BE2C (cell line): ENCODE results near the gene LDLRAD3.

ENCODE experiments used
- DNase-seq: peaks from one replicate; pipeline ENCODE4 v3.0.0-alpha.2; 2020
- H3K27me3 ChIP-seq: fragments of 250-450 bp; sonication (Bioruptor Pico); 2 replicates; pipeline ENCODE4 v1.5.1; 2020; ENCODE audit warnings: mild to moderate bottlenecking
- H3K36me3 ChIP-seq: fragments of 250-450 bp; sonication (Bioruptor Pico); 2 replicates; pipeline ENCODE4 v1.5.1; 2020; ENCODE audit warnings: mild to moderate bottlenecking
- H3K4me1 ChIP-seq: fragments of 250-450 bp; sonication (Bioruptor Pico); 2 replicates; pipeline ENCODE4 v1.5.1; 2020
- H3K4me3 ChIP-seq: 2 replicates; pipeline ENCODE4 v1.5.1; 2011; ENCODE audit warnings: low read depth, low read length
- H3K9me3 ChIP-seq: fragments of 250-450 bp; sonication (Bioruptor Pico); 2 replicates; pipeline ENCODE4 v1.5.1; 2020
- TF ChIP-seq, protein P1 (sequence below): IDR thresholded peaks from 2 replicates; pipeline ENCODE4 v1.5.1; 2012; ENCODE audit warnings: mild to moderate bottlenecking, low read depth, low read length

LDLRAD3 gene

DNA sequence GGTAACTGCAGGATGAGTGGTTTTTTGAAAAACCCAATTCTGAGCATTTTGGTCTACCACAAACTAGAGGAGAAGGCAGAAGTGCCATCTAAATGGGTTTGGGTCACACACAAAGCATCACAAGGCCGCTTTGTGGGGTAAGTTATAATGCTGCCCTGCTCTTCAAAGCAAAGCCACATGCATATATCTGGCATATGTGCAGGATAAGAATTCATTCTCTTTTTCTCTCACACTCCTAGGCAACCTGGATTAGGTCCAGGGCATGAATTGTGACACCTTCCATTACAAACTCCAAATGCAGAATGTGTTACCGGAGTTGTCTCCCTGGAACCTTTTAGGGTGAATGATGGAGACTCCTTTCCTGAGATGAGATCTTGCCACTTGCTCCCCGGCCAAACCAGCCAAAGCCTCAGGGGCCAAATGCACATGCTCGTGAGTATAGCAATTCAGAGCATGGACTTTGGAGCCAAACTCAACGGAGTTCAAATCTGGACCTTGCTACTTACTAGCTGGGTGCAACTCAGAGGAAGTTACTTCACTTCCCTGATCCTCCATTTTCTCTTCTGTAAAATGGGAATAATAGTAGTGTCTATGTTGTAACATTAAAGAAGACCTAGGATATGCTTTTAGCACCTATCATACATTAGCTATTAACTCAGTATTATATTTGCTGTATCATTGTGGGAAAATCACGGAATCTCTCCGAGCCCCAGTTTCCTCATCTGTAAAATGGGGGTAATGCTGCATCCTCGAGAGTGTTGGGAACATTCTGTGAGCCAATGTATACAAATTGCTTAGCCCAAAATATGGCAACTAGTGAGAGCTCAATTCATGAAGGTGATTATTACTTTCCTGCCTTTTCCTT lies 248.8 kb downstream of the LDLRAD3 start:
- no peak overlapping the region for H3K4me3 ChIP-seq
- TF ChIP-seq, protein P1, sequence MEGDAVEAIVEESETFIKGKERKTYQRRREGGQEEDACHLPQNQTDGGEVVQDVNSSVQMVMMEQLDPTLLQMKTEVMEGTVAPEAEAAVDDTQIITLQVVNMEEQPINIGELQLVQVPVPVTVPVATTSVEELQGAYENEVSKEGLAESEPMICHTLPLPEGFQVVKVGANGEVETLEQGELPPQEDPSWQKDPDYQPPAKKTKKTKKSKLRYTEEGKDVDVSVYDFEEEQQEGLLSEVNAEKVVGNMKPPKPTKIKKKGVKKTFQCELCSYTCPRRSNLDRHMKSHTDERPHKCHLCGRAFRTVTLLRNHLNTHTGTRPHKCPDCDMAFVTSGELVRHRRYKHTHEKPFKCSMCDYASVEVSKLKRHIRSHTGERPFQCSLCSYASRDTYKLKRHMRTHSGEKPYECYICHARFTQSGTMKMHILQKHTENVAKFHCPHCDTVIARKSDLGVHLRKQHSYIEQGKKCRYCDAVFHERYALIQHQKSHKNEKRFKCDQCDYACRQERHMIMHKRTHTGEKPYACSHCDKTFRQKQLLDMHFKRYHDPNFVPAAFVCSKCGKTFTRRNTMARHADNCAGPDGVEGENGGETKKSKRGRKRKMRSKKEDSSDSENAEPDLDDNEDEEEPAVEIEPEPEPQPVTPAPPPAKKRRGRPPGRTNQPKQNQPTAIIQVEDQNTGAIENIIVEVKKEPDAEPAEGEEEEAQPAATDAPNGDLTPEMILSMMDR = no peak
- peaks cover 19% of the 10 kb centered on the region for H3K4me1 ChIP-seq
- no peaks in the 10 kb centered on the region for H3K9me3 ChIP-seq
- no peaks in the 10 kb centered on the region for H3K36me3 ChIP-seq
- no peaks in the 10 kb centered on the region for H3K27me3 ChIP-seq
- DNase-seq = no peak

DNA sequence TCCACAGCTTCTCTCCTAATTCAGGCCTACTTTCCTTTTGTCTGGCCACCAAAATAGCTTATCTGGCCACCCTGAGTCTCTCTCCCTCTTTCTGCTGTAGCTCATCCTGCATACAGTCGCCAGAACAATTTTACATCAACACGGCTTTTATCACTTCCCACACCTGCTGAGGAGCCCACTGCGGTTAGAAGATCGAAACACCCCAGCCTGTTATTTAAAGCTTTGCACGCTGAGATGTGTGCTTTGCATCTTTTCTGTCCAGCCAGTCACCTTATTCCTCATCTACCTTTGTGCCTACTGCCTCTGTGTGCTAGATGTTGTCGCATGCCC lies 249.4 kb downstream of the LDLRAD3 start:
- Histone ChIP-seq H3K36me3 (no peaks in the 10 kb centered on the region; the same call in 1 of the 2 replicates), H3K4me3 (no peak overlapping the region), H3K27me3 (no peaks in the 10 kb centered on the region), H3K4me1 (peaks cover 19% of the 10 kb centered on the region), H3K9me3 (no peaks in the 10 kb centered on the region)
- TF ChIP-seq, protein P1 = no peak
- no peak for DNase-seq

DNA sequence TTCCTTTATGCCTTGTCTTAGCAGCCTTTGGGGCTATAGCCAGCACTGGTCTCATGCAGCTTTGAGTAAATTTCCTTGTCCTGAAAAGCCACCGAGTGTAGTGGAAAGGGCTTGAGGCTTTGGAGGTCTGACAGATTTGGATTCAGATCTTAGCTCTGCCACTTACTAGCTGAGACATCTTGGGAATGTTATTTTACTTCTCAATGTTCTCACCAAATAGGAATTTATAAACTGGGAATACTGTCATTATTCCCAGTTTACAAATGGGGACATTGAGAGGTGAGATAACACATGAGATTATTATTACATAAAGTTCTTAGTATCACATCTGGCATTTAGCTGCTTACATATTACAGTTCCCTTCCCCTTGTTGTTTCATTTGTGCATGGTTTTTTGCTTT lies 249.9 kb downstream of the LDLRAD3 start:
- no peaks in the 10 kb centered on the region for H3K27me3 ChIP-seq
- TF ChIP-seq, protein P1 = no peak
- H3K36me3 ChIP-seq = no peaks in the 10 kb centered on the region; the same call in 1 of the 2 replicates
- no peak overlapping the region for H3K4me3 ChIP-seq
- DNase-seq = no peak
- H3K4me1 ChIP-seq = peaks cover 19% of the 10 kb centered on the region
- H3K9me3 ChIP-seq = no peaks in the 10 kb centered on the region

DNA sequence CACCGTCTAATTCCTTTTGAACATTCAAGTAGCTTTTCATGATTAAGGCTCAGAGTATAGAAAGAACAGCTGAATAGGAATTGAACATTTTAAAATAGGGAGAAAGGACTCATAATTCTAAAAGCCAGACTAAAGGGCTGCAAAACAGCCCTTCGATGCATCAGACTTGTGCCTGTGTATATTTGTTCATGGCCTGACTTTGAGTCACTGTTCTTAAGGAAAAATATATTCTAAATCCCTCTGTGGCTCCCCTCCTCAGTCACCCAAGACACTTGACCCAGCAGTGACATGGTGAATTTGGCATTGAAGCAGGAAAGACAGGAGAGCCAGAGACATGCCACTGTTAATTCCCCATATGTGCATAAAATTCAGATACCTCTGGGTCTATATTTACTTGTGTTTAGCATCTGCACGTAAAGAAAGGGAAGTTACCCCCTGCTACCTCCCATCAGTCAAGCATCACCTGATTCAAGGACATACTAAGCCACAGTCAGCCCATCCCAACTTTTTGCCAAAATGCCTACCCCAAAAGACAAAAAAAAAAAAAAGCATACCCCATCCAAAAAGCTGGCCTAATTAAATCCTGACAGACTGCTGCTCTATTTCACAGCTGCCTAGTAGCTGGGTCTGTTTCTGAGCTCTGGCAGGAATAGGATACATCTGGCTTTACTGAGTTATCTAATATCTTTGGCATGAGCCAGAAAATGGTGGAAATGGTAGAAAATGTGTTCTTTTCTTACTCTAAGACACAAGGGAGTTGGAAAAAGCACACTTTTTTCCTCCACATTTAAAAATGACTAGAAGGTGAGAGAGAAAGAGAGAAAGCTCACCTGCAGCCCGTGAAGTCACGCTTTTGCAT lies 251.9 kb downstream of the LDLRAD3 start:
- peak overlapping the region; percentile 40 for H3K4me3 ChIP-seq
- H3K27me3 ChIP-seq = no peaks in the 10 kb centered on the region
- DNase-seq = peak; percentile 40
- TF ChIP-seq, protein P1 = no peak
- H3K4me1 ChIP-seq = peaks cover 19% of the 10 kb centered on the region
- H3K9me3 ChIP-seq = no peaks in the 10 kb centered on the region
- no peaks in the 10 kb centered on the region; the same call in 1 of the 2 replicates for H3K36me3 ChIP-seq

DNA sequence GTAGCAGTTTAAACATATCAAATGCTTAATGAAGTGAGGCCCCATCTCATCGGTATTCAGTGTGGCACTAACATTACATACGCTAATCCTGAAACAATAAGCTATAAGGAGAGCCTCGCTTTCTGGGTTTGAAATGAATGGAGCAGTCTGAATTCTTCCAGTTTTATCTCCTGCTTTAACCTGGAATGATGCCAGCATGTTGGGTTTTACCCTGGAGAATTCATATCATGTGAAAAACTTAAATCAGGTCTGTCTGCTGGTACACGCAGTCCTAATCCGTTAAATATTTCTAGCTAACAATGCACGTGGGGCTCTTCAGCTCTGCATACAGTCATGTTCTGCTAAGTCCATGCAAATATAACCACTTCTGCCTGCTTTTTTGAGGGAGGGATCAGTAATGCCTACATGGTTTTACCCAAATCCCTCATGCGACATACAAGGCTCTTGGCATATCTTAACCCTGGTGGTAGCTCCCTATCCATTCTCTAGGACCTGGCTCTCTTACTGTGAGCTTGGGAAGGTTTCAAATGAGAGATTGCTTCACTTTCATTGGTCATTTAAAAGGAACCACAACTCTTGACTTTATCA lies 252.6 kb downstream of the LDLRAD3 start:
- Histone ChIP-seq H3K9me3 (no peaks in the 10 kb centered on the region), H3K4me1 (peaks cover 19% of the 10 kb centered on the region), H3K27me3 (no peaks in the 10 kb centered on the region), H3K4me3 (peak overlapping the region; percentile 40), H3K36me3 (no peaks in the 10 kb centered on the region; the same call in 1 of the 2 replicates)
- peak; percentile 43 for DNase-seq
- TF ChIP-seq, protein P1 = no peak
